Activated CD4-positive, alpha-beta T cell treated with anti-CD3 and anti-CD28 coated beads, Interleukin-2, amount 50 U/mL, for 24 hours (primary cell): ENCODE results near the gene SMURF1.
"Not testable (repeated sequence)": the region's sequence is repeated elsewhere in the genome, so short reads cannot be mapped to it uniquely, and the experiment has no call there.

Source experiments
- DNase-seq, 2 donors: peaks; one replicate each; pipeline ENCODE4 v3.0.0-alpha.2; 2020; ENCODE audit warnings: low read depth in 1 of 2, low spot score in 1 of 2

SMURF1 gene

GRCh38 chr7:99143853-99144672, at the start of gene SMURF1:
Gene SMURF1 (minus strand): TSS chr7:99144108. CDS start chr7:99143780, 328 bp downstream.
- DNase-seq: peak; percentile 32 to 47

DNA sequence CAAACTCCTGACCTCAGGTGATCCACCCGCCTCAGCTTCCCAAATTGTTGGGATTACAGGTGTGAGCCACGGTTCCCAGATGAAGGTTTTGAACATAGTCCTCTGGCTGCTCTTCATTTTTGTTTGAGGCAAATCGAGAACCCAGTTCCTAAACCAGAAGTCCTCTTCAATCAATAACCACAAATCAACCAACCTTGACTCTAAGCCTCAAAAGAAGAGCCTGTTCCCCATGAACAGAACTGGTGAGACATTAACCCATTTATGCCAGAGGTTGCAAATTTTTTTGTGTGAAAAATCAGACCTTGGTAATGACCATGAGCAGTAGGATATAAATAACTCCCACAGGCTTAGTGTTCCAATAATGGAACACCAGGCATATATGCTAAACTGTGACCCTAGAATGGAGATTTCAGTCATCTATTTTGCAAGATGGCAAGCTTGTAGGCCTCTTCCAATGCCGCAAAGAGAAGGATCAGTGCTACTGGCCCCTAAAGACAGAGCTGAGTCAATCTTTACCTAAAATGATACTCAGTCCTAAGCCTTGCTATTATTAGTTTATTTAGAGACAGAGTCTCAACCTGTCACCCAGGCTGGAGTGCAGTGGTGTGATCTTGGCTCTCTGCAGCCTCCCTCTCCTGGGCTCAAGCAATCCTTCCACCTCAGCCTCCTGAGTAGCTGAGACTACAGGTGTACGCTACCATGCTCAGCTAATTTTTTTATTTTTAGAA, 48.1 kb upstream of the SMURF1 start:
- DNase-seq: no peak

GRCh38 chr7:99190359-99191009, 46.6 kb upstream of the SMURF1 start:
- no peak for DNase-seq

- no peak for DNase-seq
These were observed 45.3 kb upstream of the SMURF1 start for GRCh38 chr7:99189222-99189621.

DNA sequence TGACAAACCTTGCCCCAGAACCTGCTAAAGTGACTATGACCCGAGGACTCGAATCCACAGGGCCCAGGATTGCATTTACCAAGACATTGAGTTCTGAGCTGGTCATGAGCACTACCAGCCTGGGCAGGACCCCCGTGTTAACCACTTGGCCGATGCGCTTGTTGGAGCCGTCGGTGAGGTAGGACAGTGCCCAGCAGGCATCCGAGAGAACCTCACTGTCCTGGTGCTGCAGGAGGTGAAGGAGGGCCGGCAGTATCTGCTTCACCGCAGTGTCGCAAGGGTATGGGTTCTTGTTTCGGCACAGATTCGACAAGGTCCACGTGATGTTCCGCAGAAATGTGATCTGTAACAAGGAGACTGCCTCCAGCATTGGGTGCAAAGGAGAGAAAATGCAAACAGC, 44.3 kb upstream of the SMURF1 start:
- no peak for DNase-seq

GRCh38 chr7:99184532-99185218, 40.8 kb upstream of the SMURF1 start:
- DNase-seq: no peak

DNA sequence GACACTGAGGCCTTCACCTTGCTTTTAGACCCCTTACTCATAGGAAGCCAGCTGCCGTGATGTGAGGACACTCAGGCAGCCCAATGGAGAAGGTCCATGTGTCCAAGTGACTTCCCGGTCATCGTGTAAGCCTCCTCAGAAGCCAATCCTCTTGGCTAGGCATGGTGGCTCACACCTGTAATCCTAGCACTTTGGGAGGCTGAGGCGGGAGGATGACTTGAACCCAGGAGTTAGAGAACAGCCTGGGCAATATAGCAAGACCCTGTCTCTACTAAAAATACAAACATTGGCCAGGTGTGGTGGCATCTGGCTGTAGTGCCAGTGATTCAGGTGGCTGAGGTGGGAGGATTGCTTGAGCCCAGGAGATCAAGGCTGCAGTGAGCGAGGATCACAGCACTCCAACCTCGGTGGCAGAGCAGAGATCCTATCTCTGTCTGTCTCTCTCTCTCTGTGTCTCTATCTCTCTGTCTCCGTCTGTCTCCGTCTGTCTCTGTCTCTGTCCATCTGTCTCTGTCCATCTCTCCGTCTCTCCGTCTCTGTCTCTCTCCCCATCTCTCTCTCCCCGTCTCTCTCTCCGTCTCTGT, 36.3 kb upstream of the SMURF1 start:
- DNase-seq: no peak

GRCh38 chr7:99177165-99177564, 33.3 kb upstream of the SMURF1 start:
- no peak for DNase-seq

DNA sequence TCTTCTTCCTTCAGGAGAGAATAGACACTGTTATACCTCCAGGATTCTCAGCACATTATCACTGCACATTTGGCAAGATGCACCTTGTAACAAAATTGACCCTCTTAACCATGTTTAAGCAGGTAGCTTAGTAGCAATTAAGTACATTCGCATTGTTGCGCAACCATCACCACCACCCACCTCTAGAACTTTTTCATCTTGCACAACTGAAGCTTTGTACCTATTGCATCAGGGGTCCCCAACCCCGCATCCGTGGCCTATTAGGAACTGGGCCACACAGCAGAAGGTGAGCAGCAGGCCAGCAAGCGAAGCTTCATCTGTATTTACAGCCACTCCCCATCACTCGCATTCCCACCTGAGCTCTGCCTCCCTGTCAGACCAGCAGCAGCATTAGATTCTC, 29.9 kb upstream of the SMURF1 start:
- DNase-seq: no peak

DNA sequence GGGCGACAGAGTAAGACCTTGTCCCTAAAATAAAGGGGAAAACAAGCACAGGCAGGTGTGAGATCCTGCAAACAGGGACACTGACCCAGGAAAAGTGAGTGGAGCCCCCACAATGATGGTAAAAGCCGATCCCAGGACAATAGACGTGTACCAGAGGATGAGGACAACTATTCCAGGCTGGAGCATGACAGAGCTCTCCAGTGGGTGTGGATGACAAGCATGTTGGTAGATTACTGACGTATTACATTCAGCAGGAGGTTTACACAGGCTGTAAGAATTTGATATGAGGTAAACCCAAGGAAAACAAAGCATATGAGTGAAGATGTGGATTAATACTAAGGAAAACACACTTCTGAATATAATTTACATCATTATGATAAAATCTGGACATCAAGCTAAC, 27.8 kb upstream of the SMURF1 start:
- DNase-seq: no peak

- DNase-seq: no peak
These were observed 26.8 kb upstream of the SMURF1 start for GRCh38 chr7:99170730-99171074.

- DNase-seq: no peak
These were observed 26.3 kb upstream of the SMURF1 start for GRCh38 chr7:99170065-99170729.

DNA sequence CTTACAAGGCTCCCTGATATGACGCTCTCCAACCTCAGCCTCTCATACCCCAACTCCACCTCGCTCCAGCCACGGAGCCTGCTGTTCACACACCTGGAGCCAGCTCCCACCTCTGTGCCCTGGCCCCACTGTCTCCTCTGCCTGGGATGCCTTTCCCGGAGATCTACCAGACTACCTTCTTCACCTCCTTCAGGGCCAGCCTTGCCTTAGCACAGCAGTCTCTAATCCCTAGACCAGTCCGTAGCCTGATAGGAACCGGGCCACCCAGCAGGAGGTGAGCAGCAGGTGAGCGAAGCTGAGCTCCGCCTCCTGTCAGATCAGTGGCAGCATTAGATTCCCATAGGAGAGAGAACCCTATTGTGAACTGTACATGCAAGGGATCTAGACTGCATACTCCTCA, 23.2 kb upstream of the SMURF1 start:
- DNase-seq: no peak

GRCh38 chr7:99165816-99166215, 21.9 kb upstream of the SMURF1 start:
- no peak for DNase-seq

DNA sequence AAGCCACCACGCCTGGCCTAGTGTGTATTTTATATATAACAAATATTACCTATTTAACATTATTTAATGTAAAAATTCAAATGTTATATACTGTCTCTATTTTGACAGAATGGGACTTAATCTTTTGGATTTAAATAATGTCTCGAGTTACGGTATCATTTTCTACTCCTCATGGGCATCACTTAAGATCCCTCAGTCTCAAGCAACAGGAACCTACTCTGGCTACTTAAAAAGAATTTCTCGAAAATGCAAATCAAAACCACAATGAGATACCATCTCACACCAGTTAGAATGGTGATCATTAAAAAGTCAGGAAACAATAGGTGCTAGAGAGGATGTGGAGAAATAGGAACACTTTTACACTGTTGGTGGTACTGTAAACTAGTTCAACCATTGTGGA, 19.8 kb upstream of the SMURF1 start:
- not testable (repeated sequence) for DNase-seq

DNA sequence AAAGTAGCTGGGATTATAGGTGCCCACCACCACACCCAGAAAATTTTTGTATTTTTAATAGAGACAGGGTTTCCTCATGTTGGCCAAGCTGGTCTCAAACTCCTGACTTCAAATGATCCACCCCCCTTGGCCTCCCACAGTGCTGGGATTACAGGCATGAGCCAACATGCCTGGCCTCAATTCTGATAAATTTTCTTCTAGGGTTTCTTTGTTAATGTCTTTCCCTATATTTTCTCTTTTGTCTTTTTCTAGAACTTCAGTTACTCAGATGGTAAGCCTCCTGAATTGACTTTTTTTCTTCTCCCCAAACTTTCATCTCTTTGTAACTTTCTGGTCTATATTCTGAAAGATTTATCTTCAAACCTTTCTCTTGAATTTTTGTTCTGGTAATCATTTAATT, 12.7 kb upstream of the SMURF1 start:
- no peak for DNase-seq

DNA sequence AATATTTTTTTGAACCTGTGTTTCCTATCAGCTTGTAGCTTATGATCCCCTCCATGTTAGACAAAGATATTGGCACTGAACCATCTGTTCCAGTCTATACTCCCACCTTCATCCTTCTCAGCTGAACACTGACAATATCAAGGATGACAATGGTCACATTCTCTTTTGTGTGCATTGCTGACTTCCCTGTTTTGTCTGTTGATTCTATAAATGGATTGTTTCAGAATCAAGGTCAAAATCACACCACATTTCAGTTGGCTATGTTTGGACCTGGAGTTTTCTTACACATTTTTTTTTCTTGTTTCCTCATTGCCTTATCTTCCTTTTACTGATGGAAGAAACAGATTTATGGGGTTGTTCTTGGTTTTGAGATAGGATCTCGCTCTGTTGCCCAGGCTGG, 11.3 kb upstream of the SMURF1 start:
- no peak for DNase-seq

DNA sequence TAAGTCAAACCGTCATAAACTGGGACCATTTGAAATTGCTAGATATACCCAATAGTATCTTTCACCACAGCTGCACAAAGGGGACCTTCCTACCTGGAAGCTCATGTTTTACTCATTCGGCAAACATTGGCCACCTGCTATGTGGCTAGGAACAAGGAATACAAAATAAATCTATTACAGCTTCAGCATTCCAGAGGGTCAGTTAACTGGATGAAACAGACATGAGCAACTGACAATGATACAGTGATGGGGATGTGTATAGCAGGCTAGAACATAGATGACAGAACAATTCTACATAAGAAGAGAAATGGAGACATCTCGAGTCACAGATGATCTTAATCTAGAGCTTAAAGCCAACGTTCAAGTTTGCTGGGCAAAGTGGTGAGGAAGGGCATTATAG, 3.1 kb upstream of the SMURF1 start:
- no peak for DNase-seq

- no peak for DNase-seq
These were observed 421 bp downstream of the SMURF1 start for GRCh38 chr7:99143521-99143852.

- peak; percentile 69 to 81 for DNase-seq
These were observed 984 bp downstream of the SMURF1 start for GRCh38 chr7:99142727-99143520.
